ENCODE measurements around the gene CLEC2L. TPM values are rescaled to one million over a fixed set of nuclear protein-coding genes. Genes with fewer than 3 reads are reported as not detected.

The CLEC2L gene
- total and polyA plus RNA-seq, 2 of the 8 experiments (the other 6 are each of a cell fraction or from before 2014, with no cell fraction given) = 0.20 to 1.9 TPM

GRCh38 chr7:139580435-139580834 is 57.0 kb downstream of the CLEC2L start (continued):
- TF ChIP-seq CHD7 (IDR thresholded peaks at IDR 0.05; ENCODE audit: insufficient replicate concordance, low read length) (no peak), EP300 (IDR thresholded peaks at IDR 0.05; ENCODE audit: borderline replicate concordance in 1 of 2, low read depth in 2 of 2, low read length in 2 of 2) (no peak), SP1 (IDR thresholded peaks at IDR 0.05; ENCODE audit: low read depth, low read length) (no peak), EZH2 (IDR thresholded peaks at IDR 0.05; ENCODE audit: low read depth, low read length, severe bottlenecking) (no peak), ASH2L (IDR thresholded peaks at IDR 0.05; ENCODE audit: low read length) (no peak), JUND (IDR thresholded peaks at IDR 0.05; ENCODE audit: low read length) (no peak), RAD21 (IDR thresholded peaks at IDR 0.05 in 1 of 2, conservative IDR thresholded peaks at IDR 0.05 in 1 of 2; ENCODE audit: low read depth in 2 of 2, low read length in 2 of 2) (no peak)

Measured in H1 (cell line).